Stimulated activated CD4-positive, alpha-beta T cell treated with anti-CD3 and anti-CD28 coated beads, Interleukin-15, amount 100 ng/mL, for 48 hours (primary cell): ENCODE measurements around the gene SLC41A3.
"Not testable (repeated sequence)": the region's sequence is repeated elsewhere in the genome, so short reads cannot be mapped to it uniquely, and the experiment has no call there.

Experiments
- DNase-seq, 2 donors: peaks; one replicate each; pipeline ENCODE4 v3.0.0-alpha.2; 2020; ENCODE audit warnings: low read depth in 2 of 2

Gene SLC41A3

GRCh38 chr3:125958511-125959316 lies 125.2 kb downstream of the SLC41A3 start:
- no peak for DNase-seq

- no peak for DNase-seq
These were observed 126.0 kb downstream of the SLC41A3 start for GRCh38 chr3:125957674-125958510.

- DNase-seq: not testable (repeated sequence)
These were observed 126.9 kb downstream of the SLC41A3 start for GRCh38 chr3:125957020-125957419.
